DOHH2 (cell line): ENCODE results near the gene BNC2.

Source experiments
- EZH2phosphoT487 ChIP-seq: fragments of 200-600 bp; sonication (generic); IDR thresholded peaks from 2 replicates; pipeline ENCODE4 v1.6.1; 2017; ENCODE audit warnings: borderline replicate concordance, mild to moderate bottlenecking, antibody characterized with exemption, low read length, moderate library complexity, mixed read lengths
- TF ChIP-seq, protein P1 (sequence below): fragments of 200-600 bp; sonication (generic); IDR thresholded peaks from one replicate; pipeline ENCODE4 v1.5.1; 2014; ENCODE audit warnings: antibody characterized with exemption, mild to moderate bottlenecking, low read depth, low read length; ENCODE audit not compliant: poor library complexity, severe bottlenecking

DNA sequence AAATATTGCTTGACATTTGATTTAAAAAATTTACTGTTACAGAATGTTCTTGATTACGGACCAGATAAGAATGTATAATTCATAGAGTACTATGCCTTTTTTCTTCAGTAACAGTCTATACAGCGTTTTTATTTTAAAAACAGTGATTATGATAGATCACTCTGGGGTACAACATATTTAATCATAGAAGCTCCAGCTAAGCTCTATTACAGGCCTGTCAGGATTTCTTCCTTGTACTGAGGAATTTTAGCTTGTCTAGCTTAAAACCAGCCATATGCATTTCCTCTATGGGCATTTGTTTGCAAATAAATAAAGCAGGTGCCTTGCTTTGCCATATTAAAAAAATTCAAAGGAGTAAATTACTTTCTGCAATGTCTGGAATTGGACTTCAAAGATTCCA lies 423.8 kb downstream of the BNC2 start:
- TF ChIP-seq, protein P1, sequence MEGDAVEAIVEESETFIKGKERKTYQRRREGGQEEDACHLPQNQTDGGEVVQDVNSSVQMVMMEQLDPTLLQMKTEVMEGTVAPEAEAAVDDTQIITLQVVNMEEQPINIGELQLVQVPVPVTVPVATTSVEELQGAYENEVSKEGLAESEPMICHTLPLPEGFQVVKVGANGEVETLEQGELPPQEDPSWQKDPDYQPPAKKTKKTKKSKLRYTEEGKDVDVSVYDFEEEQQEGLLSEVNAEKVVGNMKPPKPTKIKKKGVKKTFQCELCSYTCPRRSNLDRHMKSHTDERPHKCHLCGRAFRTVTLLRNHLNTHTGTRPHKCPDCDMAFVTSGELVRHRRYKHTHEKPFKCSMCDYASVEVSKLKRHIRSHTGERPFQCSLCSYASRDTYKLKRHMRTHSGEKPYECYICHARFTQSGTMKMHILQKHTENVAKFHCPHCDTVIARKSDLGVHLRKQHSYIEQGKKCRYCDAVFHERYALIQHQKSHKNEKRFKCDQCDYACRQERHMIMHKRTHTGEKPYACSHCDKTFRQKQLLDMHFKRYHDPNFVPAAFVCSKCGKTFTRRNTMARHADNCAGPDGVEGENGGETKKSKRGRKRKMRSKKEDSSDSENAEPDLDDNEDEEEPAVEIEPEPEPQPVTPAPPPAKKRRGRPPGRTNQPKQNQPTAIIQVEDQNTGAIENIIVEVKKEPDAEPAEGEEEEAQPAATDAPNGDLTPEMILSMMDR: no peak
- no peak for TF ChIP-seq EZH2phosphoT487
